GM13977 (cell line): ENCODE results near the gene ADAT2.

Experiments used
- DNase-seq: peaks from one replicate; pipeline ENCODE4 v3.0.0; 2012; ENCODE audit warnings: low spot score
- CTCF ChIP-seq: IDR thresholded peaks from 2 replicates; pipeline ENCODE4 v1.5.1; 2012; ENCODE audit warnings: mild to moderate bottlenecking, control low read depth; ENCODE audit not compliant: insufficient read depth; ENCODE audit errors: extremely low read depth, missing control alignments
- in situ Hi-C: fragments of 300-500 bp; cut with MboI; formaldehyde crosslinking; loops from one replicate; pipeline ENCODE4 v1.12.0; 2022; ENCODE audit warnings: low sequenced_read_pairs, low pct_unique_long_range_greater_than_20kb, mixed read lengths, inconsistent platforms; ENCODE audit not compliant: unreplicated experiment

Gene ADAT2

GRCh38 chr6:143394389-143394788, 56.1 kb downstream of the ADAT2 start:
- DNase-seq, result no peak

GRCh38 chr6:143390278-143390677, 60.2 kb downstream of the ADAT2 start:
- no peak for DNase-seq
- TF ChIP-seq CTCF, result no peak
- in situ Hi-C loops, result no loop called here

More at GRCh38 chr6:143394389-143394788, 56.1 kb downstream of the ADAT2 start:
- TF ChIP-seq CTCF, result no peak
- in situ Hi-C loops, result no loop called here

GRCh38 chr6:143385636-143386035, 64.9 kb downstream of the ADAT2 start:
- no peak for TF ChIP-seq CTCF
- no peak for DNase-seq
- in situ Hi-C loops, result no loop called here

- in situ Hi-C loops, result no loop called here
- DNase-seq, result no peak
Observed at GRCh38 chr6:143376861-143377260, 73.6 kb downstream of the ADAT2 start.

GRCh38 chr6:143376375-143376774, 74.1 kb downstream of the ADAT2 start:
- in situ Hi-C loops, result no loop called here
- TF ChIP-seq CTCF, result no peak
- no peak for DNase-seq

More at GRCh38 chr6:143376861-143377260, 73.6 kb downstream of the ADAT2 start:
- TF ChIP-seq CTCF, result no peak

- TF ChIP-seq CTCF, result no peak
- DNase-seq, result no peak
- in situ Hi-C loops, result no loop called here
Observed at GRCh38 chr6:143375022-143375585, 75.4 kb downstream of the ADAT2 start.
